ENCODE results near the gene DCAF4.

DCAF4 gene

GRCh38 chr14:72894623-72895378 is 31.5 kb upstream of the DCAF4 start:
- no peak for DNase-seq (ENCODE audit: low read depth)

GRCh38 chr14:72898448-72898847 is 27.8 kb upstream of the DCAF4 start:
- DNase-seq (ENCODE audit: low read depth), result no peak

- DNase-seq (ENCODE audit: low read depth), result no peak
These were observed 24.9 kb upstream of the DCAF4 start for GRCh38 chr14:72901361-72901760.

GRCh38 chr14:72902801-72903530 is 23.3 kb upstream of the DCAF4 start:
- DNase-seq (ENCODE audit: low read depth), result no peak

GRCh38 chr14:72903716-72904115 is 22.5 kb upstream of the DCAF4 start:
- DNase-seq (ENCODE audit: low read depth), result no peak

GRCh38 chr14:72904218-72904617 is 22.0 kb upstream of the DCAF4 start:
- DNase-seq (ENCODE audit: low read depth), result no peak

GRCh38 chr14:72904840-72905561 is 21.3 kb upstream of the DCAF4 start:
- no peak for DNase-seq (ENCODE audit: low read depth)

GRCh38 chr14:72906316-72906715 is 19.9 kb upstream of the DCAF4 start:
- DNase-seq (ENCODE audit: low read depth), result no peak

- no peak for DNase-seq (ENCODE audit: low read depth)
These were observed 19.4 kb upstream of the DCAF4 start for GRCh38 chr14:72906879-72907278.

GRCh38 chr14:72907886-72908285 is 18.4 kb upstream of the DCAF4 start:
- DNase-seq (ENCODE audit: low read depth), result no peak

GRCh38 chr14:72909163-72909562 is 17.1 kb upstream of the DCAF4 start:
- DNase-seq (ENCODE audit: low read depth), result no peak

- no peak for DNase-seq (ENCODE audit: low read depth)
These were observed 12.5 kb upstream of the DCAF4 start for GRCh38 chr14:72913809-72914208.

- no peak for DNase-seq (ENCODE audit: low read depth)
These were observed 10.1 kb upstream of the DCAF4 start for GRCh38 chr14:72916174-72916573.

GRCh38 chr14:72917094-72917802 is 9.0 kb upstream of the DCAF4 start:
- no peak for DNase-seq (ENCODE audit: low read depth)

- DNase-seq (ENCODE audit: low read depth), result no peak
These were observed 6.3 kb upstream of the DCAF4 start for GRCh38 chr14:72920008-72920407.

GRCh38 chr14:72921396-72921795 is 4.9 kb upstream of the DCAF4 start:
- no peak for DNase-seq (ENCODE audit: low read depth)

- no peak for DNase-seq (ENCODE audit: low read depth)
These were observed 1.9 kb upstream of the DCAF4 start for GRCh38 chr14:72924337-72924736.

- DNase-seq (ENCODE audit: low read depth), result no peak
These were observed 999 bp upstream of the DCAF4 start for GRCh38 chr14:72925171-72925759.

- DNase-seq (ENCODE audit: low read depth), result no peak
These were observed 411 bp upstream of the DCAF4 start for GRCh38 chr14:72925815-72926291.

- DNase-seq (ENCODE audit: low read depth), result no peak
These were observed 2.6 kb downstream of the DCAF4 start for GRCh38 chr14:72928872-72929271.

GRCh38 chr14:72929316-72930080 is 3.2 kb downstream of the DCAF4 start:
- DNase-seq (ENCODE audit: low read depth), result no peak

Data from stimulated activated CD8-positive, alpha-beta memory T cell treated with anti-CD3 and anti-CD28 coated beads, Interleukin-12 subunit alpha, Interleukin-12 subunit beta, amount 100 ng/mL, for 4 hours (primary cell).